ENCODE data around the gene AP1M1.

GRCh38 chr19:16190198-16190597 lies 7.5 kb upstream of the AP1M1 start:
- no peak for TF ChIP-seq CTCF (IDR thresholded peaks at IDR 0.05)
- TF ChIP-seq POLR2A (IDR thresholded peaks at IDR 0.05) = no peak
